NCI-H2081 (cell line): ENCODE data around the gene OPA3.

ENCODE experiments used
- DNase-seq, 2 experiments: peaks; one replicate each; lab custom pipeline; 2025; lab: John Stamatoyannopoulos, UW

The OPA3 gene

DNA sequence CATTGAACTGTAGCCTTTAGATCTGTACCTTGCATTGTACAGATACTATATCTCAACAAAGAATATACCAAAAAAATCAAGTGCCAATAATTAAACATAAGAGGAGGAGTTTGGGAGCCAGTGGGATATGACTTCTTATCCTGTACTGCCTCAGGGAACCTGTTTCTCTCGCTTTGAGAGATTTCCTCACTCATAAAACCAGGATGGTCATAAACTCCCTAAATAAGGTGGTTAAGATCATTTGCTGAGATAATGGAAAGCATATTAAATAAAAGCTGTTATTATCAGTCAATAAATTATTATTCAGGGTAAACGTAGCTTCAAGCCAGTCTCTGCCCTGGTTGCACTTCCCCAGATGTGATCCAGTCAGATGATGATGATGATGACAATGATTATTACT is 17.0 kb downstream of the OPA3 start:
- DNase-seq: no peak

GRCh38 chr19:45564131-45564780 is 20.3 kb downstream of the OPA3 start:
- DNase-seq: no peak

DNA sequence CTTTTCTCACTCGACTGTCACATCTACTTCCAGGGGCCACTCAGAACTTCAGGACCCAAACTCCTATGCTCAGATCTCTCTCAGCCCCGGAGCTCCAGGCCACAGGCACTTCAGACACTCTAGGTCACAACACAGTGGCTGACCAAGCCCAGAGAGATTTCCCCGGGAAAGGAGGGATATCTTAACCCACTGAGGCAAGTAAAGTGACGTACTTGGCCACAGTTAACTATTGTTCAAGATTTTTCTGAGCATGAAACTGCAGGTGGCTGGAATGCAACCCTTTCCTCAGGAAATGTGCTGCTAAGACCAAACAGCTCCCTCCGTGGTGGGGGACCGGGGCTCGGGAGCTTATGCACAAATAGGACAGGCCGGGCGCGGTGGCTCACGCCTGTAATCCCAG is 23.9 kb downstream of the OPA3 start:
- no peak for DNase-seq

- DNase-seq: no peak
These were observed 24.6 kb downstream of the OPA3 start for GRCh38 chr19:45560038-45560437.

DNA sequence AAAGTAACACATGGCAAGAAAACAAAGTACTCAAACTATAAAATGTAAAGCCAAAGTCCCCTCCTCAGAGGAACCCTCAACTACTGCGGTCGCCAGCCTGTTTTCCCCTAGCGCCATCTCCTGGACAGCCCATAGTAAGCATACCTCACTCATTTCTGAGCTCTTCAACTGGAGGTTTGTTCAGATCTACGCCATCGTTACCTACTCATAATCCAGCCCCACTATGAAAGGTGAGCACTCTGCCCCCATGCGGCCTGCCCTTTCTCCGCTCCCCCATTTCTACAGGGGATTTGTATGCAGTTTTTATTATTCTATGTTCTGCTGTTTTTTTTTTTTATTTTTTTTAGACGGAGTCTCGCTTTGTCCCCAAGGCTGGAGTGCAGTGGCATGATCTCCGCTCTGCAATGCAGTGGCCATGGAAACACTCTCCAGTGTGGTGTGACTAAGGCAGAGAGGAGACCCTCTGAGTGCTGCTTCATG is 26.2 kb downstream of the OPA3 start:
- DNase-seq: peak in 1 of 2 experiments; percentile 12

GRCh38 chr19:45556835-45557234 is 27.8 kb downstream of the OPA3 start:
- no peak for DNase-seq

DNA sequence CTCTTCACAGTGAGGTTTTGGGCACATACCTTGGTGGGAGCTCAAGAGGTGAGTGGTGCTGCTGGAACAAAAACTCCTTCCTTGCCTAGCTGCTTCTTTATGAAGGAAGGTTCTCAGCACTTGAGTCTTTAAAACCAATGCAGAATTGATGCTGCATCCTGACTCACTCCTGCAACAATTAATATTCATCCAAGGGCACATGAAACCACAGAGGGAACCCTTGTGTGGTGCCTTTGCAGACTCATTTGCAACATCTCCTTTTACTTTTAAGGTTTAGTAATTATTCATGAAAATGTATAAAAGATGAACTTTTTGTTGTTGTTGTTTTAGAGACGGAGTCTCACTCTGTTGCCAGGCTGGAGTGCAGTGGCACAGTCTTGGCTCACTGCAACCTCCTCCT is 30.1 kb downstream of the OPA3 start:
- no peak for DNase-seq

- no peak for DNase-seq
These were observed 31.1 kb downstream of the OPA3 start for GRCh38 chr19:45553464-45553863.

DNA sequence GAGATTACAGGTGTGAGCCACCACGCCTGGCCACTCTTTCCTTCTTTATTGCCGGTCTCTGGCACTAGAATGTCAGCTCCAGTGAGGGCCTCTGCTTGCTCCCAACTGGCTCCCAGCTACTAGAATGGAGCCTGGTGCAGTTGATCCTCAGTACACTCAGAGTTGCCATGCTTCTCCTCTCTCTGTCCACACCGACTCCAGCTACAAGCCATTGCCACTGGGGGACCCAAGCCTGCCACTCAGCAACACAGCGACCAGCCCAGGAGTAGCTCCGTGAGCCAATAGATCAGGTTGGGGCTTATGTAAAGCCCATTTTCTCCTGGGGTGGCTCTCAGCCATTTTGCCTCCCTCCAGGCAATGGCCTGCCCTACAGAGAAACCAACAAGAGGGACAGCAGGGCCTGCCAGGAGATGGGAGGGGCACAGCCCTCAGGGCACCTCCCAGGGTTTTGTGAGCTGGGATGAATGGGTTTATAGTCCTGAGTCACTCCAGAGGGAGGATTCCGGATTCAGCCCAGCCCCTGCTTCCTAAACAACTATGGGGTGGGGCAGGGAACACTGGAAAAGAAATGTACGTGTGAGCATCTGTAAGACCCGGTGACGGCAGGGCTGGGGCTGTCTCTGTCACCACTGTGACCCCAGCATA is 36.5 kb downstream of the OPA3 start:
- DNase-seq: peak in 1 of 2 experiments; percentile 5

DNA sequence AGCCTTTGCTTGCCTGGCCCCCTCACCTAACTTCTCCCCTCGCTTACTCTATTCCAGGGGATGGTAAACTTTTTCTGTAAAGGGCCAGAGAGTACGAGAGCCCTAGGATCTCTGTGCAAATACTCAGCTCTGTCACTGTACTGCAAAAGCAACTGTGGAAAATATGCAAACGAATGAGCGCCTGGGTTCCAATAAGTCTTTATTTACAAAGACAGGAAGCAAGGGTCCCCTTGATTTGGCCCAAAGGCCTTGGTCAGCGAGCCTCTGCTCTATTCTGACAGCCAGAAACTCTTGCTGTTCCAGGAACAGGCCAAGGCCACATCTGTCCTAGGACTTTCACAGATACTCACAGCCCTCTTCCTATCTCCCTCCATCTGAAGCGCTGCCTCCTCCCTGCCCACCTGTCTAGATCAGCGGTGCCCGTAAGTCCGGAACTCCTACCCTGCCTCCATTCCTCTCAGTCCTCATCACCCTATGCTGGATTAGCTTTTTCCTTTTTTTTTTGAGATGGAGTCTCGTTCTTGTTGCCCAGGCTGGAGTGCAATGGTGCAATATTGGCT is 37.3 kb downstream of the OPA3 start:
- DNase-seq: no peak

DNA sequence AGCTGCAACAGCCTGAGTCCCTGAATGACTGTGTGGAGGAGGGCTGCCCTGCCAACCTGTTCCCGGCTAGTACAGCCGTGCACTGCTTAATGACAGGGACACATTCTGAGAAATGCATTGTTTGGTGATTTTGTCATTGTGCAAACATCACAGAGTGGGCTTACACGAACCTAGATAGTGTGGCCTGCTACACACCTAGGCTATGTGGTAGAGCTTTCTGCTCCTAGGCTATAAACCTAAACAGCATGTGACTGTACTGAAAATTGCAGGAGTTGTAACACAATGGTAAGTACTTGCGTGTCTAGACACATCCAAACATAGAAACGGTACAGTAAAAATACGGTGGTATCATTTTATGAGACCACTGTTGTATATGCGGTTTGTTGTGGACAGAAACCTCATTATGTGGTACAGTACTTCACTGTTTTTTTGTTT is 42.4 kb downstream of the OPA3 start:
- DNase-seq: no peak

GRCh38 chr19:45539459-45539858 is 45.1 kb downstream of the OPA3 start:
- no peak for DNase-seq

DNA sequence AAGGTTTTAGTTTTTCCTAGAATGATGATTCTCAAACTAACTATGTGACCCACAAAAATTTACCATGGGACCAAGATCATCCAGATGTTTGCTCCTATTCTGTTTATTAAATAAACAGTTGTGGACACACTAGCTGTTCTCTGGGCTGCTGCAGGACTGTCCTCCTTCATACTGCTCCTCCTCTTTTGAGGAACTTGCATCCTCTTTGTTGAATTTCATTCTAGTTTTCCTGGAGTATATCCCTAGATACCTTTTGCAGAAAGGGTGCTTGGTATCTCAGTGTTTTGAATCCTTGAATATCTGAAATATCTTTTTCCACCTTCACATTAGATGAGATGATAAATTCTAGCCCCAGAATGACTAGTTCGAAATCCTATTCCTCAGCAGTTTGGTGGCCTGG is 53.3 kb downstream of the OPA3 start:
- DNase-seq: no peak

- no peak for DNase-seq
These were observed 55.2 kb downstream of the OPA3 start for GRCh38 chr19:45529420-45529785.

- DNase-seq: peak in 1 of 2 experiments; percentile 28
These were observed 55.7 kb downstream of the OPA3 start for GRCh38 chr19:45528744-45529419.

DNA sequence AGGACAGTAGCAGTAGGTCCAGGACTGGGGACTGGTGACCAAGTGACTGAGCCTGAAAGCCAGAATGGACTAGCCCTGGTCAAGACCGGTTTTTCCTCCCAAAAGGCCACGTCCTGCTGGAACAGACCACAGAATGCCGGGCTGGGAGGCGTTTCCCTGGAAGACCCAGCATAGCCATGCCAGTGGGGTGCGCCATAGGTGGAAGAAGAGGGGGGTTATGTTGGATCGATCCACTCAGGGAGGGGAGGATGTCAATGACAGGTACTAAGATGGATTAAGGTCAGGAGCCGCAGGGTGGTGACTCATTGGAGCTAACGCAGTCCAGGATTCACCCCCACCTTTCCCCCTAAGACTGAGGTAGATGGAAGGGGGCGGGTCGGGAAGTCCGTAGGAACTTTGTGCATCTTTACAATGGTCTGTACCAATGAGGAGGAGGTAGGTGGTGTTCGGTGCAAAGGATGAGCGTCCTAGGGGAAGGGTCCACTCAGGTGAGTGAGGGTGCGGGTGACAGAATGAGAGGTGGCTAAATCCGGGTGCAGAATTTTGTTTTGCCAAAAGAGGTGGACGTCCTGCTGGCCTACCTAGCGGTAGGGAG is 56.4 kb downstream of the OPA3 start:
- DNase-seq: no peak

DNA sequence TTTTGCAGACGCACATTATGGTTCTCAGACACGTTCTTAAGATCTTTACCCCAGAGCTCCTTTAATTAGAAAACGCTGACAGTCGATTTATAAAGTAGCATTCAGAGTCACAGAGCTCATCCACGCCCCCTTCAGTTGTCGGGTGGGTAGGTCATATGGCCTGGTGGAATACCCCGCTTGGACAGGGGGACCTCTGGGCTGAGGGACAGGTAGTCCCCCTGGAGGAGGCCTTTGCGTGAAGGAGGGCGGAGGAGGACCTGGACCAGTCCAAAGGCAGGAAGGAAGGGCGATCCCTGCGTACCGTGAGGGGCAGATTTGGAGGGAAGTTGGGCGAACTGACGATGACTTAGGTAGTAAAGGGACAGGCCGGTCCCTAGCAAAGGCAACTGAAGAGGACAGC is 56.9 kb downstream of the OPA3 start:
- no peak for DNase-seq

GRCh38 chr19:45526971-45527370 is 57.6 kb downstream of the OPA3 start:
- DNase-seq: no peak

- peak; percentile 46 to 58 for DNase-seq
These were observed 58.5 kb downstream of the OPA3 start for GRCh38 chr19:45526143-45526542.

- DNase-seq: no peak
These were observed 60.0 kb downstream of the OPA3 start for GRCh38 chr19:45524575-45525129.

GRCh38 chr19:45523642-45524256 is 60.9 kb downstream of the OPA3 start:
- peak; percentile 79 to 85 for DNase-seq
